ENCODE measurements around the gene HILPDA.

DNA sequence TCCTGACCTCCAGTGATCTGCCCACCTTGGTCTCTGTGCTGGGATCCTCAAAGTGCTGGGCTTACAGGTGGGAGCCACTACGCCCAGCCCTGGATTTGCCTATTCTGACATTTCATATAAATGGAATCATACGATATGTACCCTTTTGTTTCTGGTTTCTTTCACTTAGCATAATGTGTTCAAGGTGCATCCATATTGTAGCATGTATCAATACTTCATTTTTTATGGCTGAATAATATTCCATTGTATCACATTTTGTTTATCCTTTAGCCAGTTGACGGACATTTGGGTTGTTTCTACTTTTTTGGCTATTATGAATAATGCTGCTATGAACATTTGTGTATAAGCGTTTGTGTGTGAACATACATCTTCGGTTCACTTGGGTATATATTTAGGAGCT, 4.8 kb upstream of the HILPDA start:
- TF ChIP-seq, protein P1, sequence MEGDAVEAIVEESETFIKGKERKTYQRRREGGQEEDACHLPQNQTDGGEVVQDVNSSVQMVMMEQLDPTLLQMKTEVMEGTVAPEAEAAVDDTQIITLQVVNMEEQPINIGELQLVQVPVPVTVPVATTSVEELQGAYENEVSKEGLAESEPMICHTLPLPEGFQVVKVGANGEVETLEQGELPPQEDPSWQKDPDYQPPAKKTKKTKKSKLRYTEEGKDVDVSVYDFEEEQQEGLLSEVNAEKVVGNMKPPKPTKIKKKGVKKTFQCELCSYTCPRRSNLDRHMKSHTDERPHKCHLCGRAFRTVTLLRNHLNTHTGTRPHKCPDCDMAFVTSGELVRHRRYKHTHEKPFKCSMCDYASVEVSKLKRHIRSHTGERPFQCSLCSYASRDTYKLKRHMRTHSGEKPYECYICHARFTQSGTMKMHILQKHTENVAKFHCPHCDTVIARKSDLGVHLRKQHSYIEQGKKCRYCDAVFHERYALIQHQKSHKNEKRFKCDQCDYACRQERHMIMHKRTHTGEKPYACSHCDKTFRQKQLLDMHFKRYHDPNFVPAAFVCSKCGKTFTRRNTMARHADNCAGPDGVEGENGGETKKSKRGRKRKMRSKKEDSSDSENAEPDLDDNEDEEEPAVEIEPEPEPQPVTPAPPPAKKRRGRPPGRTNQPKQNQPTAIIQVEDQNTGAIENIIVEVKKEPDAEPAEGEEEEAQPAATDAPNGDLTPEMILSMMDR (conservative IDR thresholded peaks at IDR 0.05; ENCODE audit: low read depth in 2 of 2) = no peak
- TF ChIP-seq STAT1 (IDR thresholded peaks at IDR 0.05; ENCODE audit: unreplicated experiment) (no peak), ZNF114 (CRISPR knock-in tag; IDR thresholded peaks at IDR 0.05) (no peak), POLR2AphosphoS5 (IDR thresholded peaks at IDR 0.05; ENCODE audit: low read depth) (no peak), EZH2 (IDR thresholded peaks at IDR 0.05; ENCODE audit: low read depth, unreplicated experiment) (no peak), EZH2phosphoT487 (IDR thresholded peaks at IDR 0.05; ENCODE audit: unreplicated experiment) (no peak), NANOG (IDR thresholded peaks at IDR 0.05; ENCODE audit: borderline replicate concordance) (no peak), CREB1 (CRISPR knock-in tag; IDR thresholded peaks at IDR 0.05; ENCODE audit: low read depth) (no peak), JUNB (IDR thresholded peaks at IDR 0.05; ENCODE audit: unreplicated experiment) (no peak), ZNF331 (CRISPR knock-in tag; IDR thresholded peaks at IDR 0.05; ENCODE audit: low read depth) (no peak), ETS1 (IDR thresholded peaks at IDR 0.05) (no peak)
- TF ChIP-seq, protein P2, sequence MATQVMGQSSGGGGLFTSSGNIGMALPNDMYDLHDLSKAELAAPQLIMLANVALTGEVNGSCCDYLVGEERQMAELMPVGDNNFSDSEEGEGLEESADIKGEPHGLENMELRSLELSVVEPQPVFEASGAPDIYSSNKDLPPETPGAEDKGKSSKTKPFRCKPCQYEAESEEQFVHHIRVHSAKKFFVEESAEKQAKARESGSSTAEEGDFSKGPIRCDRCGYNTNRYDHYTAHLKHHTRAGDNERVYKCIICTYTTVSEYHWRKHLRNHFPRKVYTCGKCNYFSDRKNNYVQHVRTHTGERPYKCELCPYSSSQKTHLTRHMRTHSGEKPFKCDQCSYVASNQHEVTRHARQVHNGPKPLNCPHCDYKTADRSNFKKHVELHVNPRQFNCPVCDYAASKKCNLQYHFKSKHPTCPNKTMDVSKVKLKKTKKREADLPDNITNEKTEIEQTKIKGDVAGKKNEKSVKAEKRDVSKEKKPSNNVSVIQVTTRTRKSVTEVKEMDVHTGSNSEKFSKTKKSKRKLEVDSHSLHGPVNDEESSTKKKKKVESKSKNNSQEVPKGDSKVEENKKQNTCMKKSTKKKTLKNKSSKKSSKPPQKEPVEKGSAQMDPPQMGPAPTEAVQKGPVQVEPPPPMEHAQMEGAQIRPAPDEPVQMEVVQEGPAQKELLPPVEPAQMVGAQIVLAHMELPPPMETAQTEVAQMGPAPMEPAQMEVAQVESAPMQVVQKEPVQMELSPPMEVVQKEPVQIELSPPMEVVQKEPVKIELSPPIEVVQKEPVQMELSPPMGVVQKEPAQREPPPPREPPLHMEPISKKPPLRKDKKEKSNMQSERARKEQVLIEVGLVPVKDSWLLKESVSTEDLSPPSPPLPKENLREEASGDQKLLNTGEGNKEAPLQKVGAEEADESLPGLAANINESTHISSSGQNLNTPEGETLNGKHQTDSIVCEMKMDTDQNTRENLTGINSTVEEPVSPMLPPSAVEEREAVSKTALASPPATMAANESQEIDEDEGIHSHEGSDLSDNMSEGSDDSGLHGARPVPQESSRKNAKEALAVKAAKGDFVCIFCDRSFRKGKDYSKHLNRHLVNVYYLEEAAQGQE (IDR thresholded peaks at IDR 0.05; ENCODE audit: unreplicated experiment) = no peak
- TF ChIP-seq, protein P3, sequence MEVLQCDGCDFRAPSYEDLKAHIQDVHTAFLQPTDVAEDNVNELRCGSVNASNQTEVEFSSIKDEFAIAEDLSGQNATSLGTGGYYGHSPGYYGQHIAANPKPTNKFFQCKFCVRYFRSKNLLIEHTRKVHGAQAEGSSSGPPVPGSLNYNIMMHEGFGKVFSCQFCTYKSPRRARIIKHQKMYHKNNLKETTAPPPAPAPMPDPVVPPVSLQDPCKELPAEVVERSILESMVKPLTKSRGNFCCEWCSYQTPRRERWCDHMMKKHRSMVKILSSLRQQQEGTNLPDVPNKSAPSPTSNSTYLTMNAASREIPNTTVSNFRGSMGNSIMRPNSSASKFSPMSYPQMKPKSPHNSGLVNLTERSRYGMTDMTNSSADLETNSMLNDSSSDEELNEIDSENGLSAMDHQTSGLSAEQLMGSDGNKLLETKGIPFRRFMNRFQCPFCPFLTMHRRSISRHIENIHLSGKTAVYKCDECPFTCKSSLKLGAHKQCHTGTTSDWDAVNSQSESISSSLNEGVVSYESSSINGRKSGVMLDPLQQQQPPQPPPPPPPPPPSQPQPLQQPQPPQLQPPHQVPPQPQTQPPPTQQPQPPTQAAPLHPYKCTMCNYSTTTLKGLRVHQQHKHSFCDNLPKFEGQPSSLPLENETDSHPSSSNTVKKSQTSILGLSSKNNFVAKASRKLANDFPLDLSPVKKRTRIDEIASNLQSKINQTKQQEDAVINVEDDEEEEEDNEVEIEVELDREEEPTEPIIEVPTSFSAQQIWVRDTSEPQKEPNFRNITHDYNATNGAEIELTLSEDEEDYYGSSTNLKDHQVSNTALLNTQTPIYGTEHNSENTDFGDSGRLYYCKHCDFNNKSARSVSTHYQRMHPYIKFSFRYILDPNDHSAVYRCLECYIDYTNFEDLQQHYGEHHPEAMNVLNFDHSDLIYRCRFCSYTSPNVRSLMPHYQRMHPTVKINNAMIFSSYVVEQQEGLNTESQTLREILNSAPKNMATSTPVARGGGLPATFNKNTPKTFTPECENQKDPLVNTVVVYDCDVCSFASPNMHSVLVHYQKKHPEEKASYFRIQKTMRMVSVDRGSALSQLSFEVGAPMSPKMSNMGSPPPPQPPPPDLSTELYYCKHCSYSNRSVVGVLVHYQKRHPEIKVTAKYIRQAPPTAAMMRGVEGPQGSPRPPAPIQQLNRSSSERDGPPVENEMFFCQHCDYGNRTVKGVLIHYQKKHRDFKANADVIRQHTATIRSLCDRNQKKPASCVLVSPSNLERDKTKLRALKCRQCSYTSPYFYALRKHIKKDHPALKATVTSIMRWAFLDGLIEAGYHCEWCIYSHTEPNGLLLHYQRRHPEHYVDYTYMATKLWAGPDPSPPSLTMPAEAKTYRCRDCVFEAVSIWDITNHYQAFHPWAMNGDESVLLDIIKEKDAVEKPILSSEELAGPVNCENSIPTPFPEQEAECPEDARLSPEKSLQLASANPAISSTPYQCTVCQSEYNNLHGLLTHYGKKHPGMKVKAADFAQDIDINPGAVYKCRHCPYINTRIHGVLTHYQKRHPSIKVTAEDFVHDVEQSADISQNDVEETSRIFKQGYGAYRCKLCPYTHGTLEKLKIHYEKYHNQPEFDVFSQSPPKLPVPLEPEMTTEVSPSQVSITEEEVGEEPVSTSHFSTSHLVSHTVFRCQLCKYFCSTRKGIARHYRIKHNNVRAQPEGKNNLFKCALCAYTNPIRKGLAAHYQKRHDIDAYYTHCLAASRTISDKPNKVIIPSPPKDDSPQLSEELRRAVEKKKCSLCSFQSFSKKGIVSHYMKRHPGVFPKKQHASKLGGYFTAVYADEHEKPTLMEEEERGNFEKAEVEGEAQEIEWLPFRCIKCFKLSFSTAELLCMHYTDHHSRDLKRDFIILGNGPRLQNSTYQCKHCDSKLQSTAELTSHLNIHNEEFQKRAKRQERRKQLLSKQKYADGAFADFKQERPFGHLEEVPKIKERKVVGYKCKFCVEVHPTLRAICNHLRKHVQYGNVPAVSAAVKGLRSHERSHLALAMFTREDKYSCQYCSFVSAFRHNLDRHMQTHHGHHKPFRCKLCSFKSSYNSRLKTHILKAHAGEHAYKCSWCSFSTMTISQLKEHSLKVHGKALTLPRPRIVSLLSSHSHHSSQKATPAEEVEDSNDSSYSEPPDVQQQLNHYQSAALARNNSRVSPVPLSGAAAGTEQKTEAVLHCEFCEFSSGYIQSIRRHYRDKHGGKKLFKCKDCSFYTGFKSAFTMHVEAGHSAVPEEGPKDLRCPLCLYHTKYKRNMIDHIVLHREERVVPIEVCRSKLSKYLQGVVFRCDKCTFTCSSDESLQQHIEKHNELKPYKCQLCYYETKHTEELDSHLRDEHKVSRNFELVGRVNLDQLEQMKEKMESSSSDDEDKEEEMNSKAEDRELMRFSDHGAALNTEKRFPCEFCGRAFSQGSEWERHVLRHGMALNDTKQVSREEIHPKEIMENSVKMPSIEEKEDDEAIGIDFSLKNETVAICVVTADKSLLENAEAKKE (CRISPR knock-in tag; IDR thresholded peaks at IDR 0.05) = no peak
